Right hindlimb (tissue), 1 donor: ENCODE measurements around the gene QPCT.
A peak's percentile ranks its signal among the peaks of the same experiment; 100 is the strongest.
"Not testable (repeated sequence)": the region's sequence is repeated elsewhere in the genome, so short reads cannot be mapped to it uniquely, and the experiment has no call there.

Experiments
- DNase-seq: peaks from one replicate; pipeline ENCODE4 v3.0.0-alpha.2; 2018

QPCT gene

GRCh38 chr2:37394796-37395555, 50.5 kb downstream of the QPCT start:
- DNase-seq: no peak

GRCh38 chr2:37396890-37397565, 52.6 kb downstream of the QPCT start:
- DNase-seq: no peak

GRCh38 chr2:37398990-37399389, 54.6 kb downstream of the QPCT start:
- DNase-seq: no peak

GRCh38 chr2:37400041-37400440, 55.6 kb downstream of the QPCT start:
- no peak for DNase-seq

GRCh38 chr2:37402636-37403035, 58.2 kb downstream of the QPCT start:
- no peak for DNase-seq

GRCh38 chr2:37405781-37406180, 61.4 kb downstream of the QPCT start:
- peak; percentile 35 for DNase-seq

GRCh38 chr2:37412231-37412630, 67.8 kb downstream of the QPCT start:
- no peak for DNase-seq

- DNase-seq: not testable (repeated sequence)
Observed at GRCh38 chr2:37413911-37414469, 69.6 kb downstream of the QPCT start.

- no peak for DNase-seq
Observed at GRCh38 chr2:37414470-37414949, 70.1 kb downstream of the QPCT start.

GRCh38 chr2:37415128-37415820, 70.8 kb downstream of the QPCT start:
- DNase-seq: peak; percentile 36

- peak; percentile 28 for DNase-seq
Observed at GRCh38 chr2:37417321-37417720, 72.9 kb downstream of the QPCT start.

GRCh38 chr2:37418956-37419355, 74.5 kb downstream of the QPCT start:
- no peak for DNase-seq

GRCh38 chr2:37421686-37422085, 77.3 kb downstream of the QPCT start:
- no peak for DNase-seq

- DNase-seq: no peak
Observed at GRCh38 chr2:37422816-37423215, 78.4 kb downstream of the QPCT start.
